Prostate gland (tissue), 2 donors: ENCODE data around the gene EHBP1L1.

Experiments used
- CTCF ChIP-seq, 4 experiments: fragments of 200-600 bp in 2 of 4; fragments of 450-650 bp in 2 of 4; sonication (generic) in 2 of 4; IDR thresholded peaks; 1 replicate in 3 of 4; 2 replicates in 1 of 4; pipeline ENCODE4 v1.5.1; 2016 to 2019; ENCODE audit warnings: antibody characterized with exemption in 4 of 4, mild to moderate bottlenecking in 2 of 4, moderate library complexity in 2 of 4
- POLR2A ChIP-seq: fragments of 450-650 bp; IDR thresholded peaks from one replicate; pipeline ENCODE4 v1.6.1; 2016; ENCODE audit warnings: antibody characterized with exemption, mild to moderate bottlenecking
- POLR2AphosphoS5 ChIP-seq: sonication (generic); formaldehyde crosslinking; IDR thresholded peaks from one replicate; pipeline ENCODE4 v1.6.1; 2017; ENCODE audit warnings: antibody characterized with exemption

GRCh38 chr11:65607614-65608426, 32.0 kb downstream of the EHBP1L1 start:
- TF ChIP-seq CTCF (IDR thresholded peaks at IDR 0.05) (no peak), POLR2A (no peak), POLR2AphosphoS5 (no peak)
